HL-60/S4 (cell line): ENCODE data around the gene PFKFB4.

Experiments used
- in situ Hi-C: fragments of 300-500 bp; cut with MboI; formaldehyde crosslinking; loops from 2 replicates; pipeline ENCODE4 v1.14.3; 2022; ENCODE audit warnings: low sequenced_read_pairs

PFKFB4 gene

GRCh38 chr3:48468329-48468731 is 88.3 kb downstream of the PFKFB4 start:
- in situ Hi-C loops = no loop called here
